PFSK-1 (cell line): Measurements from ENCODE around the gene TMPRSS11A.

Experiments used
- FOXP2 ChIP-seq: optimal IDR thresholded peaks from 2 replicates; pipeline ENCODE3; 2011; ENCODE audit warnings: borderline replicate concordance, control low read depth, inconsistent platforms; ENCODE audit not compliant: insufficient read depth; ENCODE audit errors: extremely low read length, extremely low read depth
- POLR2AphosphoS5 ChIP-seq: IDR thresholded peaks from 2 replicates; pipeline ENCODE4 v1.6.1; 2012; ENCODE audit warnings: low read depth, mild to moderate bottlenecking, control low read depth, low read length, moderate library complexity
- REST ChIP-seq, 2 experiments: IDR thresholded peaks; 2 replicates each; pipeline versions ENCODE4 v1.6.1 to v1.8.0; 2011 to 2012; ENCODE audit warnings: low read depth in 2 of 2, low read length in 2 of 2, control low read depth in 1 of 2, inconsistent platforms in 1 of 2, mild to moderate bottlenecking in 1 of 2, moderate library complexity in 1 of 2; ENCODE audit not compliant: insufficient read depth in 1 of 2
- SIN3A ChIP-seq: IDR thresholded peaks from 2 replicates; pipeline ENCODE4 v1.6.1; 2012; ENCODE audit warnings: mild to moderate bottlenecking, low read length, moderate library complexity, borderline replicate concordance; ENCODE audit not compliant: insufficient read depth
- TAF1 ChIP-seq: IDR thresholded peaks from 2 replicates; pipeline ENCODE4 v1.6.1; 2012; ENCODE audit warnings: low read length, control low read depth, borderline replicate concordance; ENCODE audit not compliant: insufficient read depth

Gene TMPRSS11A

GRCh38 chr4:67892905-67893304 lies 70.4 kb downstream of the TMPRSS11A start:
- no peak for TF ChIP-seq SIN3A
- TF ChIP-seq REST (IDR thresholded peaks at IDR 0.05; ENCODE audit: insufficient read depth in 1 of 2, low read depth in 2 of 2, low read length in 2 of 2), result no peak
- TF ChIP-seq POLR2AphosphoS5, result no peak
- no peak for TF ChIP-seq TAF1
- TF ChIP-seq FOXP2, result no peak

GRCh38 chr4:67892253-67892652 lies 71.0 kb downstream of the TMPRSS11A start:
- TF ChIP-seq REST (IDR thresholded peaks at IDR 0.05; ENCODE audit: insufficient read depth in 1 of 2, low read depth in 2 of 2, low read length in 2 of 2) (no peak), TAF1 (no peak), POLR2AphosphoS5 (no peak), FOXP2 (no peak), SIN3A (no peak)

- TF ChIP-seq POLR2AphosphoS5 (no peak), REST (IDR thresholded peaks at IDR 0.05; ENCODE audit: insufficient read depth in 1 of 2, low read depth in 2 of 2, low read length in 2 of 2) (no peak), TAF1 (no peak), FOXP2 (no peak), SIN3A (no peak)
Observed at GRCh38 chr4:67891645-67892044, 71.6 kb downstream of the TMPRSS11A start.

- TF ChIP-seq SIN3A, result no peak
- TF ChIP-seq TAF1, result no peak
- no peak for TF ChIP-seq POLR2AphosphoS5
- no peak for TF ChIP-seq FOXP2
- TF ChIP-seq REST (IDR thresholded peaks at IDR 0.05; ENCODE audit: insufficient read depth in 1 of 2, low read depth in 2 of 2, low read length in 2 of 2), result no peak
Observed at GRCh38 chr4:67886281-67886680, 77.0 kb downstream of the TMPRSS11A start.

GRCh38 chr4:67885762-67886161 lies 77.5 kb downstream of the TMPRSS11A start:
- no peak for TF ChIP-seq SIN3A
- no peak for TF ChIP-seq FOXP2
- TF ChIP-seq POLR2AphosphoS5, result no peak
- TF ChIP-seq TAF1, result no peak; the same call in 1 of the 2 replicates
- TF ChIP-seq REST (IDR thresholded peaks at IDR 0.05; ENCODE audit: insufficient read depth in 1 of 2, low read depth in 2 of 2, low read length in 2 of 2), result no peak
